GM21528 (cell line): ENCODE measurements around the gene NRXN3.

Source experiments
- ATAC-seq: cut with Tn5 transposase; IDR thresholded peaks from one replicate; pipeline ENCODE4 v1.9.1; 2021; ENCODE audit warnings: mild to moderate bottlenecking, moderate library complexity; ENCODE audit not compliant: unreplicated experiment, low FRiP score

NRXN3 gene

GRCh38 chr14:79413734-79414428 lies 1243.7 kb downstream of the NRXN3 start:
- no peak for ATAC-seq

- ATAC-seq, result no peak
Measured at GRCh38 chr14:79415726-79416125, 1245.6 kb downstream of the NRXN3 start.

- no peak for ATAC-seq
Measured at GRCh38 chr14:79417961-79418360, 1247.8 kb downstream of the NRXN3 start.

GRCh38 chr14:79418649-79419415 lies 1248.7 kb downstream of the NRXN3 start:
- no peak for ATAC-seq

GRCh38 chr14:79419571-79420327 lies 1249.6 kb downstream of the NRXN3 start:
- ATAC-seq, result no peak

- no peak for ATAC-seq
Measured at GRCh38 chr14:79420725-79421124, 1250.6 kb downstream of the NRXN3 start.

GRCh38 chr14:79421811-79422210 lies 1251.6 kb downstream of the NRXN3 start:
- ATAC-seq, result no peak

GRCh38 chr14:79424462-79424861 lies 1254.3 kb downstream of the NRXN3 start:
- no peak for ATAC-seq

- ATAC-seq, result no peak
Measured at GRCh38 chr14:79426103-79426755, 1256.1 kb downstream of the NRXN3 start.

GRCh38 chr14:79432640-79433039 lies 1262.5 kb downstream of the NRXN3 start:
- no peak for ATAC-seq

GRCh38 chr14:79436335-79436734 lies 1266.2 kb downstream of the NRXN3 start:
- ATAC-seq, result no peak

GRCh38 chr14:79437951-79438350 lies 1267.8 kb downstream of the NRXN3 start:
- no peak for ATAC-seq

GRCh38 chr14:79438696-79439342 lies 1268.6 kb downstream of the NRXN3 start:
- ATAC-seq, result no peak

GRCh38 chr14:79442786-79443185 lies 1272.6 kb downstream of the NRXN3 start:
- ATAC-seq, result no peak

GRCh38 chr14:79443602-79444001 lies 1273.4 kb downstream of the NRXN3 start:
- no peak for ATAC-seq

- no peak for ATAC-seq
Measured at GRCh38 chr14:79448960-79449359, 1278.8 kb downstream of the NRXN3 start.

- no peak for ATAC-seq
Measured at GRCh38 chr14:79451601-79452000, 1281.4 kb downstream of the NRXN3 start.

GRCh38 chr14:79453276-79453675 lies 1283.1 kb downstream of the NRXN3 start:
- ATAC-seq, result no peak

GRCh38 chr14:79464468-79464867 lies 1294.3 kb downstream of the NRXN3 start:
- ATAC-seq, result no peak

- ATAC-seq, result no peak
Measured at GRCh38 chr14:79465651-79466050, 1295.5 kb downstream of the NRXN3 start.
